Colonic mucosa (tissue), 4 donors: Measurements from ENCODE around the gene ADAMTS2. TPM values are rescaled to one million over a fixed set of nuclear protein-coding genes. Genes with fewer than 3 reads are reported as not detected.

Experiments
- DNase-seq: peaks from one replicate; pipeline ENCODE4 v3.0.0-alpha.2; 2020
- H3K27ac ChIP-seq: fragments of 200-600 bp; one replicate; pipeline ENCODE4 v1.8.0; 2021
- H3K27me3 ChIP-seq: fragments of 200-600 bp; one replicate; pipeline ENCODE4 v1.8.0; 2021
- H3K36me3 ChIP-seq: fragments of 200-600 bp; one replicate; pipeline ENCODE4 v1.8.0; 2021
- H3K4me1 ChIP-seq: fragments of 200-600 bp; one replicate; pipeline ENCODE4 v1.8.0; 2021; ENCODE audit warnings: mild to moderate bottlenecking
- H3K4me3 ChIP-seq: fragments of 200-600 bp; one replicate; pipeline ENCODE4 v1.8.0; 2021
- H3K9ac ChIP-seq, 2 donors: one replicate each; pipeline ENCODE4 v1.7.0; 2013; ENCODE audit warnings: control low read depth in 2 of 2, low read depth in 2 of 2, low read length in 2 of 2
- H3K9me3 ChIP-seq: fragments of 200-600 bp; one replicate; pipeline ENCODE4 v1.8.0; 2021
- CTCF ChIP-seq: fragments of 200-600 bp; IDR thresholded peaks from one replicate; pipeline ENCODE4 v1.8.0; 2022; ENCODE audit warnings: antibody characterized with exemption, mild to moderate bottlenecking
- intact Hi-C: fragments of 100-400 bp; cut with DNase I; formaldehyde crosslinking; loops from one replicate; pipeline ENCODE4 v1.14.1; 2022
- total RNA-seq, 2 donors: library from RNA; stranded (reverse); fragmentation: NEBNext Ultra II Directional in 1 of 2; extraction: Animal tissue kit (Norgen Biotek cat#: 25700) in 1 of 2; gene quantifications; one replicate each; pipeline ENCODE4 v1.2.1, GENCODE V29; 2021
- donor health status: healthy.
- donor health status: DM: no; HTN: no; CAD: no.
- donor health status: DM: no; HTN: no; CAD: no.

The ADAMTS2 gene
- total RNA-seq, 2 donors from 2014 or later: 2.9 to 4.0 TPM

- no peak for DNase-seq
- Histone ChIP-seq H3K27ac (no peak overlapping the region), H3K9me3 (no peaks in the 10 kb centered on the region), H3K36me3 (no peaks in the 10 kb centered on the region), H3K9ac (no peak overlapping the region), H3K4me3 (no peak overlapping the region), H3K4me1 (no peaks in the 10 kb centered on the region), H3K27me3 (no peaks in the 10 kb centered on the region)
- TF ChIP-seq CTCF: no peak
- intact Hi-C loops: no loop called here
These were observed 28.8 kb upstream of the ADAMTS2 start for GRCh38 chr5:179373961-179374505.

- H3K9me3 ChIP-seq: no peaks in the 10 kb centered on the region
- no peak for TF ChIP-seq CTCF
- H3K4me1 ChIP-seq: no peaks in the 10 kb centered on the region
- DNase-seq: no peak
- intact Hi-C loops: no loop called here
- no peak overlapping the region for H3K9ac ChIP-seq
- no peak overlapping the region for H3K27ac ChIP-seq
- H3K36me3 ChIP-seq: no peaks in the 10 kb centered on the region
- no peaks in the 10 kb centered on the region for H3K27me3 ChIP-seq
- H3K4me3 ChIP-seq: no peak overlapping the region
These were observed 28.1 kb upstream of the ADAMTS2 start for GRCh38 chr5:179373101-179373934.

GRCh38 chr5:179371681-179372680 lies 26.7 kb upstream of the ADAMTS2 start:
- Histone ChIP-seq H3K36me3 (no peaks in the 10 kb centered on the region), H3K9me3 (no peaks in the 10 kb centered on the region), H3K9ac (no peak overlapping the region), H3K27ac (no peak overlapping the region), H3K27me3 (no peaks in the 10 kb centered on the region), H3K4me1 (no peaks in the 10 kb centered on the region), H3K4me3 (no peak overlapping the region)
- TF ChIP-seq CTCF: no peak
- DNase-seq: no peak
- intact Hi-C loops: no loop called here

- H3K9me3 ChIP-seq: no peaks in the 10 kb centered on the region
- no peak overlapping the region for H3K27ac ChIP-seq
- no peaks in the 10 kb centered on the region for H3K36me3 ChIP-seq
- H3K9ac ChIP-seq: no peak overlapping the region
- intact Hi-C loops: no loop called here
- H3K27me3 ChIP-seq: no peaks in the 10 kb centered on the region
- TF ChIP-seq CTCF: no peak
- H3K4me1 ChIP-seq: no peaks in the 10 kb centered on the region
- no peak overlapping the region for H3K4me3 ChIP-seq
- no peak for DNase-seq
These were observed 25.9 kb upstream of the ADAMTS2 start for GRCh38 chr5:179371121-179371510.

GRCh38 chr5:179370490-179371120 lies 25.3 kb upstream of the ADAMTS2 start:
- H3K9ac ChIP-seq: no peak overlapping the region
- no peaks in the 10 kb centered on the region for H3K27me3 ChIP-seq
- no peak for DNase-seq
- no peak overlapping the region for H3K4me3 ChIP-seq
- H3K36me3 ChIP-seq: no peaks in the 10 kb centered on the region
- TF ChIP-seq CTCF: no peak
- intact Hi-C loops: no loop called here
- H3K27ac ChIP-seq: no peak overlapping the region
- H3K4me1 ChIP-seq: no peaks in the 10 kb centered on the region
- H3K9me3 ChIP-seq: no peaks in the 10 kb centered on the region
